Renal cortex interstitium (tissue), 11 donors: Measurements from ENCODE around the gene MAP2K7. TPM values are rescaled to one million over a fixed set of nuclear protein-coding genes. Genes with fewer than 3 reads are reported as not detected.
"Not testable (repeated sequence)": the region's sequence is repeated elsewhere in the genome, so short reads cannot be mapped to it uniquely, and the experiment has no call there.

Experiments used
- DNase-seq, 11 donors: peaks; one replicate each; pipeline ENCODE4 v3.0.0-alpha.2; 2013; ENCODE audit warnings: low read depth in 9 of 11, low spot score in 4 of 11; ENCODE audit errors: extremely low read depth in 1 of 11
- polyA plus RNA-seq, 3 donors: library from polyadenylated mRNA; unstranded; fragments of 120-200 nt; gene quantifications; one replicate each; pipeline ENCODE4 v1.2.1, GENCODE V29; 2013; ENCODE audit not compliant: insufficient read length in 3 of 3

MAP2K7 gene
- polyA plus RNA-seq, 3 donors = 23.7 to 41.9 (median 33.7) TPM

- no peak for DNase-seq
Observed at GRCh38 chr19:7934766-7935165, 31.1 kb downstream of the MAP2K7 start.

- DNase-seq = no peak
Observed at GRCh38 chr19:7940841-7941240, 37.2 kb downstream of the MAP2K7 start.

- DNase-seq = no peak
Observed at GRCh38 chr19:7941895-7942596, 38.4 kb downstream of the MAP2K7 start.

GRCh38 chr19:7942981-7943443 lies 39.3 kb downstream of the MAP2K7 start:
- DNase-seq = no peak

GRCh38 chr19:7943444-7944176 lies 39.9 kb downstream of the MAP2K7 start, which contains the start of gene TIMM44:
Gene TIMM44, minus strand, starts transcription at chr19:7943666. Its CDS starts 15 bp downstream, at chr19:7943651.
- peak; percentile 96 to 99 (median 97) for DNase-seq

- peak; percentile 81 to 95 (median 88) for DNase-seq
Observed at GRCh38 chr19:7944177-7944761, 40.6 kb downstream of the MAP2K7 start.

- no peak for DNase-seq
Observed at GRCh38 chr19:7947939-7948338, 44.3 kb downstream of the MAP2K7 start.

- DNase-seq = no peak
Observed at GRCh38 chr19:7953060-7953459, 49.4 kb downstream of the MAP2K7 start.

- no peak for DNase-seq
Observed at GRCh38 chr19:7953576-7953975, 49.9 kb downstream of the MAP2K7 start.

GRCh38 chr19:7955696-7956095 lies 52.0 kb downstream of the MAP2K7 start:
- no peak for DNase-seq

- no peak for DNase-seq
Observed at GRCh38 chr19:7959211-7959610, 55.5 kb downstream of the MAP2K7 start.

- DNase-seq = not testable (repeated sequence)
Observed at GRCh38 chr19:7961082-7961481, 57.4 kb downstream of the MAP2K7 start.

GRCh38 chr19:7961920-7962626 lies 58.4 kb downstream of the MAP2K7 start:
- no peak for DNase-seq

- no peak for DNase-seq
Observed at GRCh38 chr19:7962644-7963268, 59.1 kb downstream of the MAP2K7 start.

GRCh38 chr19:7963566-7963965 lies 59.9 kb downstream of the MAP2K7 start:
- no peak for DNase-seq
